Measurements from ENCODE around the gene ZSCAN18. TPM values are rescaled to one million over a fixed set of nuclear protein-coding genes. Genes with fewer than 3 reads are reported as not detected.

Gene ZSCAN18
- total RNA-seq, 3 donors from 2014 or later (not counting 1 experiment from before 2014, with no cell fraction given), result 29.9 to 42.7 (median 35.9) TPM

DNA sequence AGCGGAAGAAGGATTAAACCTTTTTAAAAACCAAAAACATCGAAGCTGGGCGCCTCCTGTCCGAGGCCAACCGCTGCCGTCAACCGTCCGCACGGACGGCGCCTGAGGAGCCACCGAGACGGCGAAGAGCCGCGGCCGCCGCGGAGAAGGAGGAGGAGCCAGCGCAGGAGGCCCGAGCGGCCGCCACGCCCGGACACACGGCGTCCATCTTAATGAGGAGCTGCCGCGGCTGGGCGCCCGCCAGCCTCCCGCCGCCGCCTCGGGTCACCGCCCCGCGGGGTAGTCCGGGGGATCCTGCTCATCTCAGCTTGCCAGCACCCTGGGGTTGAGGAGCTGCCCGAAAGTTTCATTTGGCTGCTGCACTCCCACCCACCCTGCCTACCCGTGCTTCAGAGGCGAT, 53.6 kb downstream of the ZSCAN18 start:
- no peak overlapping the region for H3K4me3 ChIP-seq (ENCODE audit: low read length)
- no peak for ATAC-seq
- Mint-ChIP-seq H3K9me3 (peaks cover 7% of the 10 kb centered on the region in 2 donors), H3K27me3 (ENCODE audit: low read depth in 2 of 2) (peaks cover 0 to 3% of the 10 kb centered on the region in 2 donors), H3K27ac (no peak overlapping the region), H3K4me1 (no peaks in the 10 kb centered on the region), H3K4me3 (no peak overlapping the region), H3K36me3 (peaks cover 19% of the 10 kb centered on the region)
- TF ChIP-seq, protein P1, sequence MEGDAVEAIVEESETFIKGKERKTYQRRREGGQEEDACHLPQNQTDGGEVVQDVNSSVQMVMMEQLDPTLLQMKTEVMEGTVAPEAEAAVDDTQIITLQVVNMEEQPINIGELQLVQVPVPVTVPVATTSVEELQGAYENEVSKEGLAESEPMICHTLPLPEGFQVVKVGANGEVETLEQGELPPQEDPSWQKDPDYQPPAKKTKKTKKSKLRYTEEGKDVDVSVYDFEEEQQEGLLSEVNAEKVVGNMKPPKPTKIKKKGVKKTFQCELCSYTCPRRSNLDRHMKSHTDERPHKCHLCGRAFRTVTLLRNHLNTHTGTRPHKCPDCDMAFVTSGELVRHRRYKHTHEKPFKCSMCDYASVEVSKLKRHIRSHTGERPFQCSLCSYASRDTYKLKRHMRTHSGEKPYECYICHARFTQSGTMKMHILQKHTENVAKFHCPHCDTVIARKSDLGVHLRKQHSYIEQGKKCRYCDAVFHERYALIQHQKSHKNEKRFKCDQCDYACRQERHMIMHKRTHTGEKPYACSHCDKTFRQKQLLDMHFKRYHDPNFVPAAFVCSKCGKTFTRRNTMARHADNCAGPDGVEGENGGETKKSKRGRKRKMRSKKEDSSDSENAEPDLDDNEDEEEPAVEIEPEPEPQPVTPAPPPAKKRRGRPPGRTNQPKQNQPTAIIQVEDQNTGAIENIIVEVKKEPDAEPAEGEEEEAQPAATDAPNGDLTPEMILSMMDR (IDR thresholded peaks at IDR 0.05), result no peak
- DNase-seq, result no peak
- intact Hi-C loops (cut with micrococcal nuclease), result no loop called here
- H3K27me3 ChIP-seq (ENCODE audit: control insufficient read depth, insufficient read depth, low read length), result no peaks in the 10 kb centered on the region
- no peaks in the 10 kb centered on the region for H3K36me3 ChIP-seq (ENCODE audit: control insufficient read depth, insufficient read depth, low read length)
- WGBS (ENCODE audit: insufficient coverage), result 72% methylated on average over 41 of the region's 42 CpGs
- H3K9me3 ChIP-seq (ENCODE audit: control insufficient read depth, insufficient read depth, low read length), result peaks cover 58% of the 10 kb centered on the region
- H3K27ac ChIP-seq (ENCODE audit: low read length), result no peak overlapping the region
- H3K4me1 ChIP-seq (ENCODE audit: control insufficient read depth, insufficient read depth, low read length), result no peaks in the 10 kb centered on the region

DNA sequence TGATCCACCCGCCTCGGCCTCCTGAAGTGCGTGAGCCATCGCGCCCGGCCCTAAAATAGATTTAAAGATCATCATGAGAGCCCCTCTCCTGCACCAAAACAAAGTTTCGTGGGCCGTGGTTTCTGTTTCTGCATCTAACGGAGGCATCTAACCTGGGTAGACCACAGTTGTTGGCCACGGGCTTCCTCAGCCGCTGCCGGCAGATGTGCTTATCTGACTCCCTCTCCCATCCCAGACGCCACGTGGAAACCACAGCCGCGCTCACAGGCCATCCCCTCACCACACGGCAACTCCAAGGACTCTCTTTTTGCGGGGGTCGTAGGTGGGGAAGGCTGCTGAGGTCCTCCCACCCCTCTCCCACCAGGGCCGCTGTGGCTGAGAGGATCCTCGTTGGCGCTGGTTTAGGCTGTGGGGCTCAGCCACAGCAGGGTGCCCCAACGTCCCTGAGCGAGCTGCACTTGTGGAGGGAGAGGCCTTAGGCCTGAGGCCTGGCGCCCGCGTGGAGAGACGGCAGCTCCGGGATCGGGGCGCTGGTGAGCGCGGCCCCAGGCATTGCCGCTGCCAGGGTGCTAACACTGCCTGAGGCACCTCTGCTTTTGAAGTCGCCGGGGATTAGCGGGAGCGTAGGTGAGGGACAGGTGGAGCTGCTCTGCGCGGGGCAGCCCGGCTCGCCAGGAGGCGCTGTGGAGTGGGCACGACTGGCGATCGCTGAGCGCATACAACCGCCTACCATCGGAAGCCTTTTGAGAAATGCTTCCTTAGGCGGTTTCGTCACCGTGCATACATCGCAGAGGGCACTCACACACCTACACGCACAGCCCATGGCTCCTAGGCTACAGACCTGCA, 55.3 kb downstream of the ZSCAN18 start:
- ATAC-seq (no peak), DNase-seq (no peak)
- Mint-ChIP-seq H3K36me3 (peaks cover 14% of the 10 kb centered on the region), H3K27ac (no peak overlapping the region), H3K4me3 (no peak overlapping the region), H3K9me3 (peaks cover 3 to 6% of the 10 kb centered on the region in 2 donors), H3K4me1 (no peaks in the 10 kb centered on the region), H3K27me3 (ENCODE audit: low read depth in 2 of 2) (peaks cover 7% of the 10 kb centered on the region in 2 donors)
- Histone ChIP-seq H3K9me3 (ENCODE audit: control insufficient read depth, insufficient read depth, low read length) (peaks cover 55% of the 10 kb centered on the region), H3K27me3 (ENCODE audit: control insufficient read depth, insufficient read depth, low read length) (no peaks in the 10 kb centered on the region), H3K4me1 (ENCODE audit: control insufficient read depth, insufficient read depth, low read length) (no peaks in the 10 kb centered on the region), H3K36me3 (ENCODE audit: control insufficient read depth, insufficient read depth, low read length) (no peaks in the 10 kb centered on the region), H3K27ac (ENCODE audit: low read length) (no peak overlapping the region), H3K4me3 (ENCODE audit: low read length) (no peak overlapping the region)
- 49% methylated on average over 53 of the region's 54 CpGs for WGBS (ENCODE audit: insufficient coverage)
- intact Hi-C loops (cut with micrococcal nuclease), result no loop called here
- TF ChIP-seq, protein P1 (IDR thresholded peaks at IDR 0.05), result no peak

DNA sequence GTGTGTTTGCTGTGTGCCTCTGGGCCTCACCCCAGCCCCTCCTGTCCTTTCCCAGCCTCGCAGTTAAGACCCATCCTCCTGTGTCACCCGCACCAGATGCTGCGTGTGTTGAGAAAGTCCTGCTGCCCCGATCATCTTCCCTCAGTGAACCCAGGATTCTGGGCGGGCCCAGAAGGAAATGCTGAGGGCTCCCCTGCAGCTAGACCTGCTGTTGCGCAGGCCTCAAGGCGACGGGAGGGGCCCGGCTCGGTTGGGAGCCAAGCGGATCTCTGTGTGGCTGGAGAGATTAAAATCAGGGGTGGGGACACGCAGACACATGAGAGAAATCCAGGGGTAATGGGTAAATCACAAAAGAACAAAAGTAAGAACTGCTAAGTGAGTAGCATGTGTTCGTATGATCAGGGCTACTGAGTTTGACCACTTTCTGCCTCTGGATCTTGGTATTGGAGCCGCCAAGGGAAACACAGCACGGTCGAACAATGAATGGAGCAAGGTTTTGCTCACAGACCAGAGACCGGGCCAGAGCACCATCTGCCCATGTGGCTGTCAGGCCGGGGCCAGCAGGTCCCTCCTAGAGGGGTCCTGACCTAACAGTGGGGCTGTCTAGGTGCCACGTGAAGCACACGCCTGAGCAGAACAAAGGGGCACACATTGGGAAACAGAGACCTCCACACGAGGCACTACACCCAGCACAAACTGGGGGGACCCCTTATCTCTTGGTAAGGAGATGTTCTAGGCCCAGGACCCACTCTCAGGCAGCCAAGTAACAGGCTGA, 57.1 kb downstream of the ZSCAN18 start:
- Mint-ChIP-seq H3K4me3 (no peak overlapping the region), H3K36me3 (peaks cover 19% of the 10 kb centered on the region), H3K4me1 (no peaks in the 10 kb centered on the region), H3K9me3 (peaks cover 1 to 6% of the 10 kb centered on the region in 2 donors), H3K27me3 (ENCODE audit: low read depth in 2 of 2) (peaks cover 11 to 13% of the 10 kb centered on the region in 2 donors), H3K27ac (no peak overlapping the region)
- Histone ChIP-seq H3K4me1 (ENCODE audit: control insufficient read depth, insufficient read depth, low read length) (no peaks in the 10 kb centered on the region), H3K9me3 (ENCODE audit: control insufficient read depth, insufficient read depth, low read length) (peaks cover 44% of the 10 kb centered on the region), H3K27ac (ENCODE audit: low read length) (no peak overlapping the region), H3K36me3 (ENCODE audit: control insufficient read depth, insufficient read depth, low read length) (no peaks in the 10 kb centered on the region), H3K27me3 (ENCODE audit: control insufficient read depth, insufficient read depth, low read length) (no peaks in the 10 kb centered on the region), H3K4me3 (ENCODE audit: low read length) (no peak overlapping the region)
- intact Hi-C loops (cut with micrococcal nuclease), result no loop called here
- DNase-seq (no peak), ATAC-seq (no peak)
- 93% methylated on average over 21 of the region's 21 CpGs for WGBS (ENCODE audit: insufficient coverage)
- TF ChIP-seq, protein P1 (IDR thresholded peaks at IDR 0.05), result no peak
